GM12878 (cell line): Measurements from ENCODE around the gene SHC1. TPM values are rescaled to one million over a fixed set of nuclear protein-coding genes. Genes with fewer than 3 reads are reported as not detected.

Experiments used
- ATAC-seq: fragments of 200-7000 bp; cut with Tn5 transposase; 3 replicates; pipeline ENCODE4 v1.9.1; 2020; ENCODE audit warnings: mild to moderate bottlenecking, moderate library complexity
- BruUV-seq: library from RNA; stranded (reverse); fragments of 400-500 nt; replicated peaks from 2 replicates; lab custom pipeline; 2021; lab: Mats Ljungman, UMichigan
- CTCF ChIA-PET: fragments of 300-600 bp; sonication (Branson Sonifier 250); formaldehyde crosslinking; extraction: SDS; loops from one replicate; lab custom pipeline; 2021; ENCODE audit warnings: inconsistent platforms; lab: Yijun Ruan, JAX
- POLR2A ChIA-PET: fragments of 350-600 bp; formaldehyde crosslinking; extraction: SDS; loops from one replicate; lab custom pipeline; 2021; ENCODE audit warnings: inconsistent platforms; lab: Charles Lee
- RAD21 ChIA-PET: fragments of 300-600 bp; sonication (Branson Sonifier 250); formaldehyde crosslinking; loops from one replicate; lab custom pipeline; 2023; ENCODE audit warnings: antibody characterized with exemption; ENCODE audit not compliant: unreplicated experiment; lab: Charles Lee
- SMC1A ChIA-PET: fragments of 300-600 bp; sonication (Branson Sonifier 250); formaldehyde crosslinking; loops from one replicate; lab custom pipeline; 2023; ENCODE audit not compliant: unreplicated experiment, uncharacterized antibody; lab: Charles Lee
- DNase-seq: peaks from one replicate; pipeline ENCODE4 v3.0.0-alpha.2; 2011; ENCODE audit warnings: low read depth, low spot score
- FAIRE-seq: peaks from 3 replicates; lab custom pipeline; 2011; peaks lifted over from hg19 to GRCh38; lab: Jason Lieb, UNC
- H2AFZ ChIP-seq: 2 replicates; pipeline ENCODE4 v1.6.0; 2011; ENCODE audit warnings: low read depth, low read length, control low read depth; ENCODE audit not compliant: control insufficient read depth
- H3K27ac ChIP-seq: 2 replicates; pipeline ENCODE4 v1.5.1; 2011; ENCODE audit warnings: control low read depth; ENCODE audit not compliant: control insufficient read depth, insufficient read depth
- H3K27me3 ChIP-seq, 2 experiments: replicated peaks in 1 of 2; 2 replicates each; pipeline versions ENCODE4 v1.6.0 to v1.6.1; 2011; ENCODE audit warnings: low read length in 1 of 2; ENCODE audit not compliant: control insufficient read depth in 2 of 2, insufficient read depth in 2 of 2
- H3K36me3 ChIP-seq, 2 experiments: 2 replicates each; pipeline ENCODE4 v1.5.1; 2011; ENCODE audit warnings: low read length in 1 of 2; ENCODE audit not compliant: control insufficient read depth in 2 of 2, insufficient read depth in 2 of 2
- H3K4me1 ChIP-seq: 2 replicates; pipeline ENCODE4 v1.6.1; 2011; ENCODE audit warnings: mild to moderate bottlenecking, low read length, moderate library complexity, mixed read lengths; ENCODE audit not compliant: control insufficient read depth, insufficient read depth
- H3K4me2 ChIP-seq: 2 replicates; pipeline ENCODE4 v1.6.0; 2011; ENCODE audit warnings: control low read depth; ENCODE audit not compliant: control insufficient read depth, insufficient read depth
- H3K4me3 ChIP-seq: fragments of 200-600 bp; sonication (generic); 2 replicates; pipeline ENCODE4 v1.5.1; 2016
- H3K79me2 ChIP-seq: 2 replicates; pipeline ENCODE4 v1.6.0; 2011; ENCODE audit warnings: low read length; ENCODE audit not compliant: control insufficient read depth, insufficient read depth
- H3K9ac ChIP-seq: 2 replicates; pipeline ENCODE4 v1.8.0; 2011; ENCODE audit warnings: low read length, control low read depth, mixed read lengths; ENCODE audit not compliant: control insufficient read depth, insufficient read depth
- H3K9me3 ChIP-seq: replicated peaks from 3 replicates; pipeline ENCODE4 v1.5.1; 2011; ENCODE audit warnings: mild to moderate bottlenecking, low read length; ENCODE audit not compliant: control insufficient read depth, insufficient read depth
- H4K20me1 ChIP-seq: 2 replicates; pipeline ENCODE4 v1.6.0; 2011; ENCODE audit not compliant: control insufficient read depth, insufficient read depth
- HDGF ChIP-seq: fragments of 450-650 bp; IDR thresholded peaks from 2 replicates; pipeline ENCODE4 v1.6.1; 2016; ENCODE audit warnings: antibody characterized with exemption
- MYB ChIP-seq: fragments of 150-350 bp; IDR thresholded peaks from 2 replicates; pipeline ENCODE4 v1.6.1; 2014; ENCODE audit warnings: mild to moderate bottlenecking, low read depth, low read length, borderline replicate concordance
- POLR2A ChIP-seq: IDR thresholded peaks from 2 replicates; pipeline ENCODE4 v1.6.1; 2011; ENCODE audit warnings: low read depth, mild to moderate bottlenecking, low read length
- POLR2AphosphoS5 ChIP-seq: IDR thresholded peaks from 2 replicates; pipeline ENCODE4 v1.6.1; 2011; ENCODE audit warnings: mild to moderate bottlenecking, low read length, inconsistent platforms
- WGBS: methylation state at CpG from one replicate; pipeline ENCODE4 v1.1.6; 2016; ENCODE audit warnings: low lambda C conversion rate; ENCODE audit not compliant: insufficient replicate concordance, insufficient coverage; ENCODE audit errors: missing lambda C conversion rate; 5-methylcytosine and 5-hydroxymethylcytosine counted together
- in situ Hi-C: fragments of 300-500 bp; cut with MboI; formaldehyde crosslinking; loops from 9 replicates; pipeline ENCODE4 v1.14.3; 2018; ENCODE audit warnings: mixed read lengths
- intact Hi-C: fragments of 100-400 bp; cut with micrococcal nuclease; formaldehyde crosslinking; loops from one replicate; pipeline ENCODE4 v1.14.2; 2022; ENCODE audit not compliant: unreplicated experiment
- polyA plus RNA-seq, 11 experiments: library from polyadenylated mRNA; depleted of rRNA in 4 of 11; unstranded in 6 of 11; stranded (reverse) in 5 of 11; fragments of >200 nt; fragmentation: Nextera tagmentation in 4 of 11; fragmentation: Illumina TruSeq in 1 of 11; extraction: Ambion mirVana in 4 of 11; extraction: Trizol in 1 of 11; gene quantifications; 1 replicate in 1 of 11; 2 replicates in 10 of 11; pipeline versions ENCODE4 v1.2.1 to v1.2.3, GENCODE V29; 2011 to 2016; ENCODE audit warnings: inconsistent platforms in 2 of 11, missing spikeins in 2 of 11, low read depth in 1 of 11
- total RNA-seq, 4 experiments: library from RNA; depleted of rRNA in 3 of 4; stranded (reverse); fragments of >200 nt in 3 of 4; fragmentation: Illumina TruSeq in 1 of 4; extraction: Trizol in 1 of 4; gene quantifications; 2 replicates each; pipeline versions ENCODE4 v1.2.1 to v1.2.3, GENCODE V29; 2013 to 2021

The SHC1 gene
- total and polyA plus RNA-seq, 10 of the 15 experiments (the other 5 are each of a cell fraction or from before 2014, with no cell fraction given), result 2.6 to 49.3 (median 25.2) TPM

DNA sequence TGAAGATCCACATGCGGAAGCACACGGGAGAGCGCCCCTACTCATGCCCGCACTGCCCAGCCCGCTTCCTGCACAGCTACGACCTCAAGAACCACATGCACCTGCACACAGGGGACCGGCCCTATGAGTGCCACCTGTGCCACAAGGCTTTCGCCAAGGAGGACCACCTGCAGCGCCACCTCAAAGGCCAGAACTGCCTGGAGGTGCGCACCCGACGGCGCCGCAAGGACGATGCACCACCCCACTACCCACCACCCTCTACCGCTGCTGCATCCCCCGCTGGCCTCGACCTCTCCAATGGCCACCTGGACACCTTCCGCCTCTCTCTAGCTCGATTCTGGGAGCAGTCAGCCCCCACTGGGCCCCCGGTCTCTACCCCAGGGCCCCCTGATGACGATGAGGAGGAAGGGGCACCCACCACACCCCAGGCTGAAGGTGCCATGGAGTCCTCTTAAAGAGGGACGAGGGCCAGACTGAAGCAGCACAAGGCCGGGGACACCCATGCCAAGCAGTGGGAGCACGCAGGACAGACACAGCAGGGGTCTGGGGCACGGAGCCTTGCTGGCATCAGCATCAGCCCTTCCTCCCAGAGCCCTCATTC lies 45.8 kb upstream of the SHC1 start:
- no peaks in the 10 kb centered on the region; the same call in 1 of the 2 replicates for H3K79me2 ChIP-seq

DNA sequence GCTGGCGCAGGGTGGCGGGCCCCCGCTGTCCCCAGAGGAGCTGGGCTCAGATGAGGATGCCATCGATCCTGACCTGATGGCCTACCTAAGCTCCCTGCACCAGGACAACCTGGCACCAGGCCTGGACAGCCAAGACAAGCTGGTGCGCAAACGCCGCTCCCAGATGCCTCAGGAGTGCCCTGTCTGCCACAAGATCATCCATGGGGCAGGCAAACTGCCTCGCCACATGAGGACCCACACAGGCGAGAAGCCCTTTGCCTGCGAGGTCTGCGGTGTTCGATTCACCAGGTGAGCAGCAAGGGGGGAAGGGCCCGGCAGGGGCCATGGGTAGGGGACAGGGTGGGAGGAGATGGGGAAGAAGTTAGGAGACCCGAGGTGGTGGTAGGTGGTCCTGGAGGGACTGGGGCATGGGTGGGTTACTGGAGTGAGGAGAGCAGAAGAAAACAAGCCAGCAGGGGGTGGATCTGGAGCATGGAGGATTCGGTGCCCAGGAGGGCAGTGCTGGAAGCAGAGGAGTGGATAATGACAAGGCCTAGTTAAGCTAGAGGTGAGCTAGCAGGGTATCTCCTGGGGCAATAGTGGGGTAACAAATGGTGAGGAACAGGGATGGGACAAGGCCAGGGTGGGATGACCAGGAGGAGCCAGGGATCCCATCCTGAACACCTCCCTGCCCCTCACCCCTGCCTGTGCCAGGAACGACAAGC lies 45.1 kb upstream of the SHC1 start:
- Histone ChIP-seq H3K36me3 (peaks cover 0 to 22% of the 10 kb centered on the region in 2 experiments; a peak in 3 of 4 replicates), H3K79me2 (no peaks in the 10 kb centered on the region; the same call in none of the 2 replicates), H3K27me3 (no peaks in the 10 kb centered on the region), H3K4me1 (peaks cover 25% of the 10 kb centered on the region), H3K4me3 (no peak overlapping the region), H3K27ac (no peak overlapping the region), H3K9ac (no peak overlapping the region), H3K4me2 (no peak overlapping the region), H3K9me3 (no peaks in the 10 kb centered on the region), H4K20me1 (no peaks in the 10 kb centered on the region), H2AFZ (no peak overlapping the region)
- ChIA-PET CTCF (interaction anchor here (0.7 to 3.1 kb wide), 6 partner anchors 8 to 456 kb away, joined by 3 to 42 read pairs (median 14); partner anchors contain the start of genes FLAD1, SHC1 and ZBTB7B), SMC1A (interaction anchor here (0.6 to 2.8 kb wide), 12 partner anchors 12 to 456 kb away, joined by 3 to 14 read pairs (median 4); partner anchors contain the start of gene PYGO2), POLR2A (interaction anchor here (1.0 to 2.3 kb wide), 6 partner anchors 9 to 63 kb away, joined by 4 to 11 read pairs (median 6); partner anchors contain the start of gene FLAD1), RAD21 (interaction anchor here (1.0 to 2.2 kb wide), 4 partner anchors 12 to 456 kb away, joined by 3 to 6 read pairs (median 4); no protein-coding TSS in a partner anchor)
- peak; percentile 18 for FAIRE-seq
- in situ Hi-C loops, result no loop called here
- ATAC-seq, result no peak
- intact Hi-C loops, result loop anchor here (2.0 kb wide), 2 partner anchors 13 to 31 kb away; partner anchors contain the start of gene ZBTB7B
- peak; percentile 31; the same call in 1 of the 2 replicates for TF ChIP-seq POLR2A
- no peak for TF ChIP-seq HDGF
- DNase-seq, result no peak
- BruUV-seq, result no TSS peak
- 90% methylated on average over 16 of the region's 16 CpGs for WGBS

More for the DNA sequence above, 45.8 kb upstream of the SHC1 start:
- no peaks in the 10 kb centered on the region for H3K27me3 ChIP-seq
- peaks cover 23% of the 10 kb centered on the region for H3K4me1 ChIP-seq
- ATAC-seq, result no peak
- 25% methylated on average over 23 of the region's 26 CpGs for WGBS
- CTCF ChIA-PET, result interaction anchor here (0.6 to 4.2 kb wide), 22 partner anchors 9 to 456 kb away, joined by 3 to 42 read pairs (median 6); partner anchors contain the start of genes FLAD1, PMVK, PYGO2 and SHC1
- intact Hi-C loops, result loop anchor here (2.0 kb wide), 2 partner anchors 14 to 32 kb away; partner anchors contain the start of gene ZBTB7B
- no peaks in the 10 kb centered on the region for H3K9me3 ChIP-seq
- no peak overlapping the region for H3K9ac ChIP-seq
- H3K4me2 ChIP-seq, result peak overlapping the region; percentile 90
- TF ChIP-seq POLR2AphosphoS5 (0 out of 2 replicates have a peak, but pooled peaks have one; percentile 7), MYB (no peak)
- RAD21 ChIA-PET, result interaction anchor here (0.8 to 3.1 kb wide), 12 partner anchors 13 to 457 kb away, joined by 3 to 14 read pairs (median 4); partner anchors contain the start of genes ADAM15, SHC1 and ZBTB7B
- POLR2A ChIA-PET, result interaction anchor here (0.6 to 2.8 kb wide), 12 partner anchors 8 to 177 kb away, joined by 3 to 11 read pairs (median 4); partner anchors contain the start of genes FLAD1, PMVK and ZBTB7B
- no peak for FAIRE-seq
- in situ Hi-C loops, result no loop called here
- H2AFZ ChIP-seq, result no peak overlapping the region
- no peak overlapping the region for H3K4me3 ChIP-seq
- SMC1A ChIA-PET, result interaction anchor here (0.6 to 2.8 kb wide), 15 partner anchors 12 to 457 kb away, joined by 3 to 14 read pairs (median 3); partner anchors contain the start of genes FLAD1, LENEP and PYGO2
- H3K36me3 ChIP-seq, result peaks cover 0 to 18% of the 10 kb centered on the region in 2 experiments; a peak in 3 of 4 replicates
- BruUV-seq, result TSS peak; percentile 42
- H3K27ac ChIP-seq, result peak overlapping the region; percentile 75
- H4K20me1 ChIP-seq, result no peaks in the 10 kb centered on the region
- no peak for DNase-seq
